ENCODE results near the gene SLC14A1.

GRCh38 chr18:45760462-45761036 is 36.6 kb downstream of the SLC14A1 start:
- no peak for TF ChIP-seq CTCF (IDR thresholded peaks at IDR 0.05; ENCODE audit: low read depth, low read length, poor library complexity, severe bottlenecking)
- no peak for TF ChIP-seq EZH2phosphoT487 (IDR thresholded peaks at IDR 0.05; ENCODE audit: borderline replicate concordance, low read length)
